NCI-H1417 treated with DMSO at 0.1 percent for 48 hours (cell line): Measurements from ENCODE around the gene PTH2.
"Not testable (repeated sequence)": the region's sequence is repeated elsewhere in the genome, so short reads cannot be mapped to it uniquely, and the experiment has no call there.

Experiments
- DNase-seq: peaks from one replicate; lab custom pipeline; 2025; lab: John Stamatoyannopoulos, UW

Gene PTH2

GRCh38 chr19:49447485-49448431 is 24.5 kb upstream of the PTH2 start:
- DNase-seq: no peak

- no peak for DNase-seq
Measured at GRCh38 chr19:49445997-49446396, 22.8 kb upstream of the PTH2 start.

- DNase-seq: not testable (repeated sequence)
Measured at GRCh38 chr19:49444100-49444700, 21.0 kb upstream of the PTH2 start.

- DNase-seq: peak; percentile 77
Measured at GRCh38 chr19:49443366-49444099, 20.3 kb upstream of the PTH2 start.

- DNase-seq: no peak
Measured at GRCh38 chr19:49442771-49443365, 19.6 kb upstream of the PTH2 start.

GRCh38 chr19:49442354-49442753 is 19.1 kb upstream of the PTH2 start:
- DNase-seq: no peak

GRCh38 chr19:49441960-49442350 is 18.7 kb upstream of the PTH2 start:
- DNase-seq: no peak

- no peak for DNase-seq
Measured at GRCh38 chr19:49441210-49441959, 18.1 kb upstream of the PTH2 start, which contains the start of gene SLC17A7. Gene SLC17A7 (minus strand): TSS chr19:49441527. CDS start chr19:49441379, 148 bp downstream.

GRCh38 chr19:49440439-49441209 is 17.4 kb upstream of the PTH2 start:
- no peak for DNase-seq

GRCh38 chr19:49439836-49440235 is 16.6 kb upstream of the PTH2 start:
- no peak for DNase-seq

GRCh38 chr19:49438261-49438660 is 15.0 kb upstream of the PTH2 start:
- DNase-seq: no peak

- no peak for DNase-seq
Measured at GRCh38 chr19:49437231-49437630, 14.0 kb upstream of the PTH2 start.

- no peak for DNase-seq
Measured at GRCh38 chr19:49436381-49437017, 13.3 kb upstream of the PTH2 start.

GRCh38 chr19:49435670-49436069 is 12.4 kb upstream of the PTH2 start:
- DNase-seq: no peak

- DNase-seq: no peak
Measured at GRCh38 chr19:49434907-49435583, 11.8 kb upstream of the PTH2 start.

GRCh38 chr19:49433240-49433901 is 10.1 kb upstream of the PTH2 start:
- DNase-seq: no peak

GRCh38 chr19:49432141-49433073 is 9.2 kb upstream of the PTH2 start:
- no peak for DNase-seq

GRCh38 chr19:49431330-49431749 is 8.1 kb upstream of the PTH2 start:
- no peak for DNase-seq
